Adrenal gland (tissue), 5 donors: Measurements from ENCODE around the gene ALOX15B.

ENCODE experiments used
- CTCF ChIP-seq, 6 experiments: fragments of 450-650 bp in 4 of 6; fragments of 200-600 bp in 2 of 6; sonication (generic) in 1 of 6; IDR thresholded peaks; 1 replicate in 5 of 6; 2 replicates in 1 of 6; pipeline versions ENCODE4 v1.5.1 to v1.8.0; 2016 to 2021; ENCODE audit warnings: antibody characterized with exemption in 6 of 6, mild to moderate bottlenecking in 2 of 6, moderate library complexity in 1 of 6
- POLR2A ChIP-seq, 2 donors: fragments of 450-650 bp; IDR thresholded peaks; one replicate each; pipeline ENCODE4 v1.6.1; 2017; ENCODE audit warnings: antibody characterized with exemption in 2 of 2, mild to moderate bottlenecking in 2 of 2, moderate library complexity in 1 of 2
- donor health status: DM: no; HTN: no; CAD: no.

GRCh38 chr17:7992516-7992915 lies 46.3 kb upstream of the ALOX15B start:
- TF ChIP-seq CTCF (IDR thresholded peaks at IDR 0.05) (no peak), POLR2A (IDR thresholded peaks at IDR 0.05) (no peak)
